GM18861 (cell line): ENCODE measurements around the gene ARID5A.

Experiments
- ATAC-seq: cut with Tn5 transposase; IDR thresholded peaks from one replicate; pipeline ENCODE4 v1.9.1; 2021; ENCODE audit not compliant: unreplicated experiment

Gene ARID5A

GRCh38 chr2:96526615-96527285 is 9.8 kb upstream of the ARID5A start:
- ATAC-seq, result no peak

GRCh38 chr2:96527286-96528005 is 9.1 kb upstream of the ARID5A start:
- no peak for ATAC-seq

- ATAC-seq, result no peak
These were observed 8.4 kb upstream of the ARID5A start for GRCh38 chr2:96528006-96528699.

- no peak for ATAC-seq
These were observed 7.7 kb upstream of the ARID5A start for GRCh38 chr2:96528700-96529375.

GRCh38 chr2:96529376-96530143 is 7.0 kb upstream of the ARID5A start:
- no peak for ATAC-seq

- ATAC-seq, result no peak
These were observed 6.5 kb upstream of the ARID5A start for GRCh38 chr2:96530144-96530430.

- no peak for ATAC-seq
These were observed 5.8 kb upstream of the ARID5A start for GRCh38 chr2:96530474-96531357.

GRCh38 chr2:96531366-96531765 is 5.2 kb upstream of the ARID5A start:
- ATAC-seq, result no peak

GRCh38 chr2:96531872-96532505 is 4.6 kb upstream of the ARID5A start:
- ATAC-seq, result no peak

- ATAC-seq, result no peak
These were observed 3.8 kb upstream of the ARID5A start for GRCh38 chr2:96532641-96533291.

- no peak for ATAC-seq
These were observed 3.1 kb upstream of the ARID5A start for GRCh38 chr2:96533292-96534073.

GRCh38 chr2:96534141-96534540 is 2.4 kb upstream of the ARID5A start:
- ATAC-seq, result no peak

GRCh38 chr2:96534701-96535181 is 1.8 kb upstream of the ARID5A start:
- ATAC-seq, result no peak

GRCh38 chr2:96535331-96535730 is 1.2 kb upstream of the ARID5A start:
- ATAC-seq, result no peak

- peak; percentile 40 for ATAC-seq
These were observed 648 bp downstream of the ARID5A start for GRCh38 chr2:96537066-96537733.

- no peak for ATAC-seq
These were observed 1.4 kb downstream of the ARID5A start for GRCh38 chr2:96537734-96538486.
